Fibroblast of the aortic adventitia (primary cell): ENCODE data around the gene CPXM2. TPM values are rescaled to one million over a fixed set of nuclear protein-coding genes. Genes with fewer than 3 reads are reported as not detected.

Experiments used
- DNase-seq: peaks from one replicate; pipeline ENCODE4 v3.0.0-alpha.2; 2010; ENCODE audit warnings: low read depth
- H3K4me3 ChIP-seq: 2 replicates; pipeline ENCODE4 v1.5.1; 2011; ENCODE audit warnings: low read depth, mild to moderate bottlenecking, control low read depth, low read length, moderate library complexity
- total RNA-seq: library from RNA; depleted of rRNA; stranded (reverse); fragments of >200 nt; gene quantifications from 2 replicates; pipeline ENCODE4 v1.2.3, GENCODE V29; 2012; ENCODE audit warnings: low replicate concordance
- TF ChIP-seq, protein P1 (sequence below): IDR thresholded peaks from 2 replicates; pipeline ENCODE4 v1.5.1; 2011; ENCODE audit warnings: mild to moderate bottlenecking, low read length, control low read depth, inconsistent platforms; ENCODE audit not compliant: insufficient read depth

The CPXM2 gene
- 31.6 and 64.0 TPM in 2 replicates for total RNA-seq

DNA sequence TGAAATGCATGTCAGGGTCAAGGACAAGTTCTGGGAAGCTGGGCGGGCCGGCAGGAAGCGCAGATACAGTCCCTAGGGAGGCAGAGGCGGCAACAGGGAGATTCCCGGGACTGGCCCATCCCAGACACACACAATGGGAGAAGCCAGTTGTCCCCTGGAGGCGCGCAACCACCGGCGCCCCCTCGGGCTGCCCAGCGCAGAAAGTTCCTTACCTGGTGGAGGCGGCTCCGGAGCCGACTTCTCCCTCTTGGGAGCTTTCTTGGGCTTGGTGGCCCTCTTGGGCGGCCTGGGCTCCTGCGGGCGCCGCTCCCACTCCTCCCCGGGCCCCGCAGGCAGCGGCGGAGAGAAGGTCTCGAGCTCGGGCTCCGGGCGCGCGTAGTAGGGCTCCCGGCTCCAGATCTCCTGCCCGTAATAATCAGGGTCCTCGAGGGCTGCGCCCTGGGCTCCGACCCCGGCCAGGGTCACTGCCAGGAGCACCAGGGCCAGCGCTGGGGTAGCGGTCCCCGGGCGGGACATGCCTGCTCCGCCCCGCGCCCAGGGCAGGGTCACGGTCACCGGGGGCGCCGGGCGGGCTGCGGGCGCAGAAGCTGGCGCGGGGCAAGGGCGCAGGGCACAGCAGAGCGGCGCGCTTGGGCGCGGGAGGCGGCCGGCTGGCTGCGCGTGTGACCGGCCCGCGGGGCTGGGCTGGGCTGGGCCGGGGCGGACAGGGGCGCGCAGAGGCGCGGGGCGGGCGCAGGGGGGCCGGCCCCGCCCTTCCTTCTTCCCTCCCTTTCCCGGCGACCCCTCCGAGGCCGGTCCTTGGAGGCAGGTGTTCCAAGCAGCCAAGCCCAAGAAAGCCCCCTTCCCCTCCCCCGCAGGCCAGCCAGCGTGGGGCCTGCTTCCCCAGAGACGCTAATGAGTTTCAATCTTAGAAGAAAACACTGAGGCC is at the start of gene CPXM2:
Gene CPXM2, minus strand, starts transcription at position 664 of the 928 bp plus-strand sequence. Its CDS starts 148 bp downstream, at position 516.
- DNase-seq: no peak
- TF ChIP-seq, protein P1, sequence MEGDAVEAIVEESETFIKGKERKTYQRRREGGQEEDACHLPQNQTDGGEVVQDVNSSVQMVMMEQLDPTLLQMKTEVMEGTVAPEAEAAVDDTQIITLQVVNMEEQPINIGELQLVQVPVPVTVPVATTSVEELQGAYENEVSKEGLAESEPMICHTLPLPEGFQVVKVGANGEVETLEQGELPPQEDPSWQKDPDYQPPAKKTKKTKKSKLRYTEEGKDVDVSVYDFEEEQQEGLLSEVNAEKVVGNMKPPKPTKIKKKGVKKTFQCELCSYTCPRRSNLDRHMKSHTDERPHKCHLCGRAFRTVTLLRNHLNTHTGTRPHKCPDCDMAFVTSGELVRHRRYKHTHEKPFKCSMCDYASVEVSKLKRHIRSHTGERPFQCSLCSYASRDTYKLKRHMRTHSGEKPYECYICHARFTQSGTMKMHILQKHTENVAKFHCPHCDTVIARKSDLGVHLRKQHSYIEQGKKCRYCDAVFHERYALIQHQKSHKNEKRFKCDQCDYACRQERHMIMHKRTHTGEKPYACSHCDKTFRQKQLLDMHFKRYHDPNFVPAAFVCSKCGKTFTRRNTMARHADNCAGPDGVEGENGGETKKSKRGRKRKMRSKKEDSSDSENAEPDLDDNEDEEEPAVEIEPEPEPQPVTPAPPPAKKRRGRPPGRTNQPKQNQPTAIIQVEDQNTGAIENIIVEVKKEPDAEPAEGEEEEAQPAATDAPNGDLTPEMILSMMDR: peak; percentile 13

DNA sequence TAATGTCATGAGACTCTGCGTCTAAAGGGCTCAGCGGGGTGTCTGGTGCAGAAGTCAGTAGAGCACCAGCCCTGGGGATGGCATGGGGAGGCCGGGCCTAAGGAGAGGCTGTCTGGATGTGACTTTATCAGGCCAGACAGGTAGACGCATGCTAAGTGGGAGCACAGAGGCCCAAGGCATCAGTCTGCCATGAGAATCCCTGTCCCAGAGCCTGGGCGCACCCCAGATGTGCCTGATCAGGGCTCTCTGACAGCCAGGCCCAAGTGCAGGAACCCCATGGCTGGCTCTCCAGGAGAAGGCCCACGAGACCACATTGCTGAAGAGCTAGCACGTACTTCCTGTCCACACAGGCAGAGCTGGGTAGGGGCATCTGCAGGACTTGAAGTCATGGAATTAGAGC is 48.0 kb upstream of the CPXM2 start:
- no peak overlapping the region for H3K4me3 ChIP-seq
- TF ChIP-seq, protein P1: no peak
- no peak for DNase-seq

More for the DNA sequence above, at the start of gene CPXM2:
- peak within 1 kb of the TSS; percentile 63 for H3K4me3 ChIP-seq

- DNase-seq: no peak
- TF ChIP-seq, protein P1: no peak
Measured at GRCh38 chr10:123938890-123939289, 47.3 kb upstream of the CPXM2 start.

GRCh38 chr10:123936426-123936825 is 44.8 kb upstream of the CPXM2 start:
- no peak overlapping the region for H3K4me3 ChIP-seq
- TF ChIP-seq, protein P1: no peak
- DNase-seq: peak; percentile 86

More at GRCh38 chr10:123938890-123939289, 47.3 kb upstream of the CPXM2 start:
- no peak overlapping the region for H3K4me3 ChIP-seq

DNA sequence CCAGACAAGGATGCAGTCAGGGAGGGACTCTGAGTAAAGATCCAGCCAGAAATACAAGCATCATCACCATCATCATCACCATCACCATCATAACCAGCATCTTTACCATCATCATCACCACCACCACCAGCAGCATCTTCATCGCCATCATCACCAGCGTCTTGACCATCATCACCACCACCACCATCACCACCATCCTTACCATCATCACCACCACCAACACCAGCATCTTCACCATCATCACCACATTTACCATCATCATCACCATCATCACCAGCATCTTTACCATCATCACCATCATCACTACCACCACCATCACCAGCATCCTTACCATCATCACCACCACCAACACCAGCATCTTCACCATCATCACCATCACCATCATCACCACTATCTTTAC is 44.1 kb upstream of the CPXM2 start:
- no peak overlapping the region for H3K4me3 ChIP-seq
- TF ChIP-seq, protein P1: no peak
- DNase-seq: no peak

DNA sequence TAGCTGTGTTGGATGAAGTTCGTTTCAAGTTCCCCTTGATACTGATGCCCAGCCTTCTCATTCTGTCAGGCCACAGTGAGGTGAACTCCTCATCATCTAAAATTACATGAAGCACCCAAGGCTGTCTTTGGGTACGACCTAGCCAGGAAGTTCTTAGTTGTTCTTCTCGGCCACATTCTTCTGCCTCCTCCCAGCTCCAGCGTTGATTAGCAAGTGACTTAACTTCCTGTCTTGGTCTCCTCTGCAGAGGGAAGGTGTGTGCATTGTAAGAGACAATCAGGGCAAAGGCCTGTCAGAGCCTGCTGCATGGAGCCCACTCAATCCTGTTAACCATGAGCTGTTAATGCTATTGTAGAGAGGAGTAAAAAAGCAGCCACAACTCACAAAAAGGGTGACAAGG is 43.2 kb upstream of the CPXM2 start:
- TF ChIP-seq, protein P1: no peak
- no peak overlapping the region for H3K4me3 ChIP-seq
- DNase-seq: no peak
